GM18907 (cell line): ENCODE data around the gene PARD3.

Experiments
- ATAC-seq: cut with Tn5 transposase; IDR thresholded peaks from one replicate; pipeline ENCODE4 v1.9.1; 2021; ENCODE audit warnings: mild to moderate bottlenecking, moderate library complexity; ENCODE audit not compliant: unreplicated experiment

Gene PARD3

GRCh38 chr10:34520084-34520483 is 295.0 kb downstream of the PARD3 start:
- ATAC-seq = no peak

- no peak for ATAC-seq
Measured at GRCh38 chr10:34514290-34514689, 300.8 kb downstream of the PARD3 start.

DNA sequence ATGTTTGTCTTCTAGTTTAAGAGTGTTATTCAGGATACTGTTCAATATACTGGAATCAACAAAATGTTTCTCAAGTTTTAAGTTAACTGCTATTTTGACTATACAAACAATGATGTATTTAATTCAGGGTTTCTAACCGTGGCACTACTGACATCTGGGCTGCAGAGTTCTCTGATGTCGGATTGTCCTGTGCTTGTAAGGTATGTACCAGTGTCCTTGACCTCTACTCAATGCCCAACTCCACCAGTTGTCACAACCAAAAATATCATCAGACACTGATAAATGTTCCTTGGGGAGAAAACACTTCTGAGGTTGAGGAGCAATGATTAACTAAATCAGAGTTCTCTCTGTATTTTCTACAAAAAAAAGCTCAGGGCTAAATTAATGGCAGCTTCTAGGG is 301.5 kb downstream of the PARD3 start:
- no peak for ATAC-seq

DNA sequence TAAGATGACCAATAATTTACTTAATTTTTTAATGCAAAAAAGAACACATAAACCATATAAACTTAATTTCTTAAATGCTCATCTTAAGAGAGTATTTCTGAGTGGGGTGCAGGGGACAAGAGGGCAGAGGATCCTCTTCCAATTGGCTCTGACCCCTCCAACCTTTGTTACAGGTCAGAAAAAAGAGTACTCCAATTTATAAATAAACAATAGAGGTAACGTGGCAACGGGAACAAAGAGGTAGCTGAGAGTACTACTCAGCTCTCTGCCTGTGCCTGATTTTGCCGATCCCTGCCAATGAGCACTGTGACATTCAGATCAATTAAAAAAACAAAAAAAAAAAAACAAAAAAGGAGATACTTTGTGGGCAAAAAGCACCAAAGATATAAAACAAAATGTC is 307.9 kb downstream of the PARD3 start:
- no peak for ATAC-seq

GRCh38 chr10:34506786-34507185 is 308.3 kb downstream of the PARD3 start:
- no peak for ATAC-seq

GRCh38 chr10:34505338-34505737 is 309.8 kb downstream of the PARD3 start:
- ATAC-seq = no peak

DNA sequence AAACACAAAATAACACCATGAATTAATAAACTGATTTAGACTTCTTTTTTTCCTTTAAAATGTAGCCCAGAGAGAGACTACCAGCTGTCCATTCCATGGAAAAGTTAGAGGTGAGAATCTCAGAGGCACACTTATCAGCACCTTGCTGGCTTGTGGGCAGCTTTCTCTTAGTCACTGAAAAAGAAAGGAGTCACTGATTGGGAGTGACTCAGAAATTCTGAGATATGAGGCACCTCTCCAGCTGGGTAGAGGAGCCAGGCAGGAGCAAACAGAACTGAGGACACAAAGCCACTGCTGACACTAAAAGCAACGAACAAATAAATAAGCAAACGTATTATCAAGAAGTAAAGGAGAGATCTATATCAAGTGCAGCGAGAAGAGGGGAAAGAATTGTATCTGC is 310.6 kb downstream of the PARD3 start:
- no peak for ATAC-seq

DNA sequence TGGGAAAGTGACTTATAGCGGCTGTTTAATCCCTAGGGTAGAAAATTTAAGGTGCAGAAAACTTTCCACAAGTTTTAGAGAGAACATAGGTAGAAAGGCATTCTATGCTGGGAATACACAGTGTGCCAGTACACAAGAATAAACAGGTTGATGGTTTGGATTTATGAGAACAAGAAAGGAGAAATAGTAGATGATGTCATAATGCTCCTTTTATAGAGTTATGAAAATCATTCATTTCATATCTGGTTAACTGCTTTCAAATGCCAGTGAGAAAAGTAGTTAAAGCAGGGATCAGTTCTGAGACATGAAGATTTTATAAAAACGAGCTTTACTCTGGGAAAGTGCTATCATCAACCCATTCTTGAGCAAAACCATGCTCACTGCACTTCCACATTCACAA is 311.4 kb downstream of the PARD3 start:
- no peak for ATAC-seq

DNA sequence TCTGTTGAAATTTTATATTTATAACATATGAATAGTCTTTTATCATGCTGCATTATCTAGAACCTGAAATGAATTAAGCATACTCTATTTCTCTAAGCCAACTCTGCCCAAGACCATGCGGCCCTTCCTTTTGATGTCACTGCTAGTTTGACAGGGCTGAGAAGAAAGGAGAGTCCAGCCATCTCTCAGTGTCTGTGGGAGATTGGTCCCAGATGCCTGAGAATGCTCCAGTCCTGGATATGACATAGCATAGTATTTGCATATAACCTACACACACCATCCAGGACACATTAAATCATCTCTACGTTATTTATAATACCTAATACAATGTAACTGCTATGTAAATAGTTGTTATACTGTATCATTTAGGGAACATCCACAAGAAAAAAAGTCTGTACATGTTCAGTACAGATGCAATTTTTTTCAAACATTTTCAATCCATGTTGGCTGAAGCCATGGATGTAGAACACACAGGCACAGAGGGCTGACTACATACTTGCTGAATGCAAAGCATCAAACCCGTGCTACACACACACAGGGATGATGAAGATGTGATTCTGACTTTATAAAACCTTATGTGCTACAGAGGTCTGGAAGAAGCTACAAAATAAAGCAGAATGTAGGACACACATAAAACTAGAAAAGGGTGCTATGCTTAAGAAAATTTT is 315.4 kb downstream of the PARD3 start:
- no peak for ATAC-seq

- no peak for ATAC-seq
Measured at GRCh38 chr10:34498821-34499220, 316.3 kb downstream of the PARD3 start.

DNA sequence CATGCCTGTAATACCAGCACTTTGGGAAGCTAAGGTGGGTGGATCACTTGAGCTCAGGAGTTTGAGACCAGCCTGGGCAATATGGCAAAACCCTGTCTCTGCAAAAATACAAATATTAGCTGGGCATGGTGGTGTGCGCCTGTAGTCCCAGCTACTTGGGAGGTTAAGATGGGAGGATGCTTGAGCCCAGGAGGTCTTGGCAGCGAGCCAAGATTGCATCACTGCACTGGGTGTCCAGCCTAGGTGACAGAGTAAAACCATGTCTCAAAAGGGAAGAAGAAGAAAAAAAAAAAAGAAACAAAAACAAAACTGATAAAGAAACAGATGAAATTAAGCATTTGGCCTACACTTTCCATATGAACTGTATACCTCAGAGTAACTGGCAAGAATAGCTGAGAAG is 319.2 kb downstream of the PARD3 start:
- ATAC-seq = no peak

GRCh38 chr10:34494012-34494411 is 321.1 kb downstream of the PARD3 start:
- ATAC-seq = no peak

DNA sequence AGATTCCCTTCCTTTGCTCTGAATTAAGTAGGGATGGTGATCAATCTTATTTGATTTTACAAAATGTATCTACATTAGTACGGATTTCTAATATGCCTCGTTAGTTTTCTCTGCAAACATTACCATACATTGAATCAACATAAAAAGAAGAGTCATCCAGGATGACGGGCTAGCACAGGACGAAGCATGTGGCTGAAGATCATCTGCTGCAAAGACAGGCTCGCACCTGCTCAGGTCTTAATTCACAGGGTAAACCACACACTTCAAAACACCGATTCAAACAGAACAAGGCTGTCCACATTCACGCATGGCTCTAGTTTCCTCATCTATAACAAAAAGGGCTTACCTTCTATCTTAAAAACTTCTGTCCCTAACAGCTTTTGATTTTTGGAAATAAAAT is 323.0 kb downstream of the PARD3 start:
- ATAC-seq = no peak

- ATAC-seq = no peak
Measured at GRCh38 chr10:34491678-34492077, 323.4 kb downstream of the PARD3 start.

GRCh38 chr10:34489973-34490745 is 324.9 kb downstream of the PARD3 start:
- no peak for ATAC-seq

DNA sequence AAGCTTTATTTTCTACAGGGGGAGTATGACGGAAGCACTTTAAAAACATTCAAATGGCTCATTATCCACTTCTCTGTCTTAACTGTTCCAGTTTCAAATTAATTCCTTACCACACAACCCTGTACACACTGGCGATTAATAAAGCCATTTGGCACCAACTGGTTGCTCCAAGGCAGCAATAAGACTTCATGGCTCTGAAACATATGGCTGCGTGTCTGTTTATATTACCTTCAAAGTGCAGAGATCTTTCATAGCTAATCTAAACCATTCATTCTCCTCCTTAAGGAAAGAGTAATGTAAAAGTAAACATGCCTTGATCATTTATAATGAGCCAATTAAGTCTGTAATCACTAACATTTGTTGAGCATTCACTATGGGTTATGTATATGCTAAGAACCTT is 325.7 kb downstream of the PARD3 start:
- no peak for ATAC-seq

DNA sequence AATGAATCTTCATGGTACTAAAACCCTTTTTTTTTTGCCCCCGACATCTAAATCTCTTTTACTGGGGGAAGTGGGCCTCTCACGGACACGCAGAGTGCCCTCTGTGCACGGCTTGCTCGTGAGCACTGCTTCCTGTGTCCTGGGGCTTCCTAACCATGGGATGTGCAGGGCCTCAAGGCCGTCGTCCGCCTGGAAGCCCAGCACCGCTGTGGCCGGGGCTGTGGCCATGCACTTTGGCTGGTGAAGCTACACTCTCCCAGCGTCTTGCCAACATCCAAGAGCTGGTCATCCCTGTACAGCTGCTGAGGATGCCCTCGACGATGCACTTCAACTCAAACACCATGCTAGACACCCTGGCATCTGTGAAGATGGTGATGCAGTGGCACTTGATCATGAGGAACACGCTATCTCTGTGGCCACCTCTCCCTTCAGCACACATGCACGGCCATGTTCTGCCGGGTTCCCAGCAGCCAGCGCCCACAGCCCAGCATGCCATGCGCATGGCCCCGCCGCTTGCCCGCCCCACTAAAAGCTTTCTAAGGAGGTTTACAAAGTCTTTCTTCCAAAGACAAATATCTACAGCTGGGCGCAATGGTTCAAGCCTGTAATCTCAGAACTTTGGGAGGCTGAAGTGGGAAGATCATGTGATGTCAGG is 326.5 kb downstream of the PARD3 start:
- ATAC-seq = no peak

DNA sequence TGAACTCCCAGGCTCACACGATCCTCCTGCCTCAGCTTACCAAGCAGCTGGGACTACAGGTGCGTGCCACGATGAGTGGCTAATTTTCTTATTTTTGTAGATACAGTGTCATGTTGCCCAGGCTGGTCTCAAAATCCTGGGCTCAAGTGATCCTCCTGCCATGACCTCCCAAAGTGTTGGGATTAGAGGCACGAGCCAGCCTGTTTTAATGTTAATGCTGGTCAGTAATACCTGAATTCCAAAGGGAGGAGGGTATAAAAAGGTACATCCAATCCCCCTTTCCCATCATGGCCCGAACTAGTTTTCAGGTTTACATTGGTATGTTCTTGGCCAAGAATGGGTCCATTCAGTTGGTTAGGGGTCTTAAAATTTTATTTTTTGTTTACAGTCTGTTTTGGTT is 329.1 kb downstream of the PARD3 start:
- no peak for ATAC-seq

GRCh38 chr10:34484164-34484563 is 330.9 kb downstream of the PARD3 start:
- no peak for ATAC-seq

DNA sequence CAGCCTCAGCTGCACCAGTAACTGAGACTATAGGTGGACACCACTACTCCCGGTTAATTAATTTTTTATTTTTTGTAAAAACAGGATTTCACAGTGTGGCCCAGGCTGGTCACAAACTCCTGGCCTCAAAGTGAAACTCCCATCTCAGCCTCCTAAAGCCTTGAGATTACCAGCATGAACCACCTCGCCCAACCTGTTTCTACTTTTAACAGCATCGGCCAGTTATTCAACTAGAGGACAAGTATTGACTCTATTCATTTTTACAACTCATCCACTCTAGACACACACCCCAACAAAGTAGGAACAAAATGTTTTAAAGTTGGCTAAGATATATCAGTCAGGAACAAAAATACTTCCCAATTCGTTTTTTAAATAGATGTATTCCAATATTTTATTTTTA is 334.8 kb downstream of the PARD3 start:
- no peak for ATAC-seq

- ATAC-seq = no peak
Measured at GRCh38 chr10:34479520-34480179, 335.4 kb downstream of the PARD3 start.

- no peak for ATAC-seq
Measured at GRCh38 chr10:34477249-34477648, 337.8 kb downstream of the PARD3 start.
